Measurements from ENCODE around the gene CAAP1.
"Not testable (repeated sequence)": the region's sequence is repeated elsewhere in the genome, so short reads cannot be mapped to it uniquely, and the experiment has no call there.

The CAAP1 gene, protein sequence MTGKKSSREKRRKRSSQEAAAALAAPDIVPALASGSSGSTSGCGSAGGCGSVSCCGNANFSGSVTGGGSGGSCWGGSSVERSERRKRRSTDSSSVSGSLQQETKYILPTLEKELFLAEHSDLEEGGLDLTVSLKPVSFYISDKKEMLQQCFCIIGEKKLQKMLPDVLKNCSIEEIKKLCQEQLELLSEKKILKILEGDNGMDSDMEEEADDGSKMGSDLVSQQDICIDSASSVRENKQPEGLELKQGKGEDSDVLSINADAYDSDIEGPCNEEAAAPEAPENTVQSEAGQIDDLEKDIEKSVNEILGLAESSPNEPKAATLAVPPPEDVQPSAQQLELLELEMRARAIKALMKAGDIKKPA

DNA sequence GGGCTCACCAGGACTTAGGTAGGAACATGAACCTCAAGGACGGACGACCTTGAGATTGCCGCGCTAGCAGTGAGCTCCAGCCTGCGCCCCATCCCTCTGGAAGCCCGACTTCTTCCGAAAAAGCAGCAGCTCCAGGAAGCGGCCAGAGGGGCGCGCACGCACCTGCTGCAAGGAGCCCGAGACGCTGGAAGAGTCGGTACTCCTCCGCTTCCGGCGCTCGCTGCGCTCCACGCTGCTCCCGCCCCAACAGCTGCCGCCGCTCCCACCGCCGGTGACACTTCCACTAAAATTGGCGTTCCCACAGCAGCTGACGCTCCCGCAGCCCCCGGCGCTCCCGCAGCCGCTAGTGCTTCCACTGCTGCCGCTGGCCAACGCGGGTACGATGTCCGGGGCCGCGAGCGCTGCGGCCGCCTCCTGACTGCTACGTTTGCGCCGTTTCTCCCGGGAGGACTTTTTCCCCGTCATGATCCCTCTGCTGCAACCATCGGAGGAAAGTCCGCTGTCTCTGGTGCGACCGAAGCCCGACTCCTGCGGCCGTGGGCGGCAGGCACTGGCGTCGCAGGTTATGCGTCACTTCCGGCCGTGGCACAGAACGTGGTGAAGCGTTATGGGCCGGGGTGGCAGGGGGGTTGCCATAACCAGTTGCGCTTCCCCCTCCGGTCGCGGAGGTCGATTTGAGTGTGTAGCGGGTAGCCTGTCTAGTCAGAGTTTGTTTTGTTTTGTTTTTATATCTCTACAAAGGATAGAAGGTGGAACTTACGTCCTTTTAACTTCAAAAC lies at the start of gene CAAP1:
Gene CAAP1 (minus strand): TSS at position 552 of the 779 bp plus-strand sequence. CDS start 87 bp downstream, at position 465.
- DNase-seq = peak in 1 of 2 experiments; percentile 37

DNA sequence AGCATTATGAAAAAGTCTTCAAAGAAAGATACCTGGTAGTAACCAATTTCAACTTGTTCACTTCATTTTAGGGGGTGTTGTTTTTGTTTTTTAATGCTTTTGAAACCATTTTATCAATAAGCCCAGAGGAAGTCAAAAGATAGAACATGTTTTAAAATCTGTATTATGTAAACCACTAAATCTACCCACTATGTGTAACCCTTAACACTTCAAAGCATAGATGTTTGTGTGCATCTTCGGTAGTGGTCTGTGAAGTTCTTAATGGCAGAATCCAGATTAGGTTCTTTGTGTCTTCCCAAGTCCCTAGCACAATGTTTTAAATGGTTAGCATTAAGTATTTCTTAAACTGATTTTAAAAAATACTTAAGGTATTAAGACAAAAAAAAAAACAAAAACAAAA lies 48.2 kb upstream of the CAAP1 start:
- DNase-seq = no peak

DNA sequence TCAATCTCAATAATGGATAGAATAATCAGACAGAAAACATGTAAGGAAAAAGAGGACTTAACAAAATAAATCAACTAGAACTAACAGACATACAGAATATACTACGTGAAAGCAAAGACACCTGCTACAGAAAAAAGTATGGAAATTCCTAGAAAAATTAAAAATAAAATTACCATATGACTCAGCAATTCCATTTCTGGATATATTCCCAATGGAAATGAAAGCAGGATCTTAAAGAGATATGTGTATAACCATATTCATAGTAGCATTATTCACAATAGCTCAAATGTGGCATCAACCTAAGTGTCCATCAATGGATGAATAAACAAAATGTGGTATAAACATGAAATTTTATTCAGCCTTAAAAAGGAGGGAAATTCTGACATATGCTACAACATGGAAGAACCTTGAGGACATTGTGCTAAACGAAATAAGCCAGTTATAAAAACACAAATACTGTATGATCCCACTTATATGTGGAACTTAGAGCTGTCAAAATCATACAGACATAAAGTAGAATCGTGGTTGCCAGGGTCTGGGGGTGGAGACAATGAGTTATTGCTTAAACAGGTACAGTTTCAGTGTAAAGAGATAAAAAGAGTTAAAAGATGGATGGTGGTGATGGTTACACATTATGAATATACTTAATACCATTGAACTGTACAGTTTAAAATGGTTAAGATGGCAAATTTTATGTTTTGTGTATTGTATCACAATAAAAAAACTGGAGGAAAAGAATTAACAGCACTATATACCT lies 47.5 kb upstream of the CAAP1 start:
- DNase-seq = no peak

DNA sequence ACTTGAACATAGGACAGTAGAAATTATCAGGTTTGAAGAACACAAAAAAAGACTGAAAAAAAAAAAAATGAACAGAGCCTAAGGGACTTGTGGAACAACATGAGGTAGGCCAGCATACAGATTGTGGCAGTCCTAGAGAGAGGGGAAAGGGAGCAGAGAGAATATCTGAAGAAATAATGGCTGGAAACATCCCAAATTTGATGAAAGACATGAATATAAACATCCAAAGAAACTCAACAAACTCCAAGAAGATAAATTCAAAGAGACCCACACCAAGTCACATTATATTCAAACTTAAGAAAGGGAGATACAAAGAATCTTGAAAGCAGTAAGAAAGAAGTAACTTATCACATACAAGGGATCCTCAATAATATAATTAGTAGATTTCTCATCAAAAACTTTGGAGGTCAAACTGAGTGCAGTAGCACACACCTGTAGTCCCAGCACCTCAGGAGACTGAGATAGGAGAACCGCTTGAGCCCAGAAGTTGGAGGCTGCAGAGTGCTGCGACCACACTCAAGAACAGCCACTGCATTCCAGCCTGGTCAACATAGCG lies 45.3 kb upstream of the CAAP1 start:
- no peak for DNase-seq

DNA sequence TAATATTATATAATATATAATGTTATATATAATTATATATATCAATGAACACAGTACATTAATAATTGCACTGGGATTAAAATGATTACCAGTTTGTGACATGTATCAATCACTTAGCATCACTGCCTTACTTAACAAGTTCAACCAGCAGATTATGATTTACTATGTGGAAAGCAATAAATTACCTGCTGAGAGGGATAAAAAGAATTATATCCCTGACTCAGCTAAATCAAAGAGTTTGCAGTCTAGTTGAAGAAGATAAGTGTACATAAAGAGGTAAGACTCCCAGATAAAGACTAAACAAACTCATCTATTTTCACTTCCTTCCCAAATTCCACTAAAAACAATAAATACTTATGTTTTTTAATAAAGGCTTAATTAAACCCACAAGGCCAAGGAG lies 43.2 kb upstream of the CAAP1 start:
- no peak for DNase-seq

DNA sequence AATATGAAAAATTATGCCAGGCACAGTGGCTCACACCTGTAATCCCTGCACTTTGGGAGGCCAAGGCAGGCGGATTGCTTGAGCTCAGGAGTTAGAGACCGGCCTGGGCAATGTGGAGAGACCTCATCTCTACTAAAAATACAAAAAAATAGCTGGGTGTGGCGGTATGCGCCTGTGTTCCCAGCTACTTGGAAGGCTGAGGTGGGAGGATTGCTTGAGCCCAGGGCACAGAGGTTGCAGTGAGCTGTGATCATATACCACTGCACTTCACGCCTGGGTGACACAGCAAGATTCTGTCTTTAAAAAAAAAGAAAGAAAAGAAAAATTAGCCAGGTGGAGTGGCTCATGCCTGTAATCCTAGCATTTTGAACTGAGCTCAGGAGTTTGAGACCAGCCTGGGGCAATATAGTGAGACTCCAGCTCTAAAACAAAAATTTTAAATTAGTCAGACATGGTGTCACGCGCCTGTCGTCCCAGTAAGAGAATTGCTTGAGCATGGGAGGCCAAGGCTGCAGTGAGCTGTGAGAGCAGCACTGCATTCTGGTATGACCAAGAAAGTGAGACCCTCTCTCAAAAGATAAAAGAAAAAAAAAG lies 36.4 kb upstream of the CAAP1 start:
- DNase-seq = no peak

DNA sequence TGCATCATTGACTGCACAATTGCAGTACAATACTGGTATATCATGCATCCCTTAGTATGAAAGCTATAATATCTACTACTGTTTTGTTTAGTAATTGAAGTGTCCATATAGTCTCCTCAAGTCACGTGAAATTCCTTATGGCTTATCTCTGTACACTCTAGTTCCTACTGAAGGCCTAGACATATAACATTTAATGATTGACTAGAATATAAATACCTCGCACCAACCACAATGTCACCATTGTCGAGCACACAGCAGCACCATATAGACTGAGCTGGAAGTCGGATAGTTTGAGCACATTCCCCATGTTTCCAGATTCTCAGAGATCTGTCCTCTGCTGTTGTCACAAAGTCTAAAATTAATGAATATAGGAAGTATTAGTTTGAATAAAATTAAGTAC lies 33.0 kb upstream of the CAAP1 start:
- DNase-seq = no peak

DNA sequence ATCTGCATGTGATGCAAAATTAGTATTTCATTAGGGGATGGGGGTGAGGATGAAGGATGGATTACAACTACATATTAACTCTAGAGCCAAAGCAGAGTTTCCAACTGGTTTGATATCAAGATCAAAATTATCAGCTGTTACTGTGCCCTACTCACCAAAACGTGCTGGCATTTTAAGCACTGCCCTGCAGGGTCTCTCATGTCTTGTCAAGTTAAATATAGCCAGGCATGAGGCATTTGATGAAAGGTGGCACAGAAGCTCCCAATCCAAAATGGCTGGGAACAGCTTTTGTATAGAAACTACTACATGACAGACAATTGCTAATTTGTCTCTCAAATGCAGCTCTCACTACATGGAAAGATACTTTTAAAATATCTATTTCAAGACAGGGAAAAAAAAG lies 27.1 kb upstream of the CAAP1 start:
- DNase-seq = no peak

DNA sequence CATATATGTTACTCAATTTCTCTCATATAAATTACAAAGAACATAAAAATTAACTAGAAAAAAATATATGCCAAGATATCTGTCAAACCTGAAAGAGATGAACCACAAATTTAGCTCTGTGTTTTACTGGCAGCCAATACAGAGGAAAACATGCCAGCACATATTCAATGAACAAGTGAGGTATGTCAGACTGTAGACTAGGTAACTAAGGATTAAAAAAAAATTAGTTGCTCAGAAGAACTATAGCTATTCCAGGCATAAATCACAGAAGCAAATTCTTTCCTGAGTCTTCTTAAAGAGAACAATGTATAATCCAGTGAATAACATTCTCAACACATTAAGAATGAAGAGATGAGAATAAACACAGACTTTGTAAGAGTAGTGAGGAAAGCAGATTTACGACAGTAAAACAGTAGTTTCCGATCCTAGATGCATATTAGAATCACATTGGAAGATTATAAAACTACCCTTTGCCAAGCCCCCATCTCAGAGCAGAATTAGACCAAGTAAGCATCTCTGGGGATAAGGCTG lies 20.6 kb upstream of the CAAP1 start:
- DNase-seq = no peak

DNA sequence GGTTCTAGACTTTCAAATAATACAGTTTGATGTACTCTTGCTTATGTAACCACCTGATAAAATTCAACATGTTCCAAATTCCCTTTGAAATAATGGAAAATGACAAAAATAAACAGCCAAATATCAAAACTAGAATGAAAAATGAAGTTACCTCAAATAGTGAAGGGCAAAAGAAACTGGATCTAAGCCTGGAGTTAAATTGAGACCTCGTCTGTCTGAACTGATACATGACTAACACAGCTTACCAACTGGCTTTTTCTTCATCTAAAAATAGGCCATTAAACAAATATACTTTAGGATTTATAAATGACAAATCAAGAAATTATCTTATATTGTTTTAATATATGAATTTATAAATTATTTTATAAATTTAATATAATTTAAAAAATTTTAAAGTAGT lies 12.1 kb upstream of the CAAP1 start:
- no peak for DNase-seq

DNA sequence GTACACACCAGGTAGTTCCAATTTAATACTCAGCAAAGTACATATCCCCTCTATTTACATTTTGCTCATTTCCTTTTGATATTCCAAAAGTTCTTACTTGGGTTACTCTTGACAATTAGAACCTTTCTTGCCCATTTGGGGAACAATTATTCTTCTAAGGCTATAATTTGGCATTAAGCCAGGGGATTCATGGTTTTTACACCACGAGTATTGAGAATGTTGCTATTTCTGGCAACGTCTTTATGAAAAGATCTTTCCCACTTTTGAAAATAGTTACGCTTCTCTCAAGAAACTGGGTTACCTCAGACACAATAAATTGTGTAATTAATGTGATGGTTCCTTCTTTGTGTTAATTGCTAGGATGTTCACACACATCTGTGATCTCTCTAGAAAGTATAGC lies 11.5 kb upstream of the CAAP1 start:
- DNase-seq = no peak

DNA sequence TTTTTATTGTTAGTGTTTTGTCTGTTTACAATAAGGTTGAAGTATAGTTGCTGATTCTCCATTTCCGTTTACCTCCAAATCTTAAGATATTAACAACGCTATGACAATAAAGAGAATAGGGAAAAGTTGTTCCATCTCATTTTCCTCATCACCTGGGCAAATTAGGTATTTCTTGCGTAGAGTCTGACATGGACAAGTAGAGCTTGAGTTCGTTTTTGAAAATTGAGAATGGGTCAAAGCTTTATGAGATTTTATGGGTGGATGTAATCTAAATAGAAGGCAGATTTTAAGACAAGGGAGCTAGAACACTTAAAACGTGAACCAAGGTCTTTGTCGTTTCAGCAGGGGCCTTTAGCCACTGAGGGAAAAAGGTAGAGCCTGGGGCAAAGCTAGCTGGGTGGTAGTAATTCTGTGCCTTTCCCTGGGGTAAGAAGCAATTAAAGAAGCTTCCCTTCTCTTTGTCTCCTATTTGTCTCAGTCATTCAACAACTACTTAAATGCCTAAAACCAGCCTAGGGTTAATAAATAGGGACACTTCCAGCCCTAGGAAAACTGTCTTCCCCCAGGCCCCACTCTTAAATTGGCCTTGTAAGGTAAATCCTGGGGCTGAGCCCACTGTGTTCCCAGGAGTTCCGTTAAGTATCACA lies 551 bp upstream of the CAAP1 start:
- no peak for DNase-seq

DNA sequence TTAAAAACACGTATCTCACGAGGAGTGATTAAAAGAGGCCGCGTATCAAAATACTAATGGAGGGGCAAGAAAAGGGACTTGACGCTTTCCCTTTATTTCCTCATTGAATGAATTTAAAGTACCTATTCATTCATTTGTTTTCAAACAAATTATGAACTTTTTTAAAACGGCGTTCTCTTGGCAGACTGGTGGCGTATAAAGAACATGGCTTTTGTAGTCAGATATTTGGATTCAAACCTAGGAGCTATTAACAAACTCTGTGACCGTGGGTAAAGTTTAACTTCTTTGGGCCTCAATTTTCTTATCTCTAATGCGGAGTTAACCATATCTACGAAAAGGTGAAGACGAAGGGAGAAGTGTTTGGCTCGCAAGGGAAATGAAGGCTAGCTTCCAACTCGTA lies 876 bp downstream of the CAAP1 start:
- no peak for DNase-seq

DNA sequence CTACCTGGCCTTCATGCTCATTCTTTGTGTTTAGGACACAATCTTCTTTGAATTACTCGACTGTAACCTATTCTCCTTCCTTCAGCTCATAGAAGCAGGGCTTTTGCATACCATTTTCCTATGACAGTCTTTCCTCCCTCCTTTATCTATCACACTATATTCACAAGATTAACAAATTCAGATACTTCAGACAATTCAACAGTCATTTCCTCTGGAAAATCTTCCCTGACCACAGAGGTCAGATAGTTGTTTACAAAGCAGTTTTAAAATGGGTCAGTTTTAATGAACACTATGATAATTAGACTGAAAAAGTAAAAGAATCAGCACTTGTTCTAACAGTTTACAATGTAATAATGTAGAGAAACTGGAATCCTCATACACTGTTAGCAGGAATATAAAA lies 4.3 kb downstream of the CAAP1 start:
- DNase-seq = no peak

DNA sequence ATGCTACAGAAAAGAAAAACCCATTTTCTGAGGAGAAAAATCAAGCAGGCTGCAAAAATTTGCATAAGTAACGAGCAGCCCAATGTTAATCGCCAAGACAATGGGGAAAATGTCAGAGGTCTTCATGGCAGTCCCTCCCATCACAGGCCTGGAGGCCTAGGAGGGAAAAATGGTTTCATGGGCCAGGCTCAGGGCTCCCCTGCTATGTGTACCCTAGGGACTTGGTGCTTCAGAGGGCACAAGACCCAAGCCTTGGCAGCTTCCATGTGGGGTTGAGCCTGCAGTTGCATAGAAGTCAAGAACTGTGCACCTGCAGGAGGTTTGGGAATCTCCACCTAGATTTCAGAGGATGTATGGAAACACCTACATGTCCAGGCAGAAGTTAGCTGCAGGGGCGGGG lies 10.4 kb downstream of the CAAP1 start:
- DNase-seq = no peak

DNA sequence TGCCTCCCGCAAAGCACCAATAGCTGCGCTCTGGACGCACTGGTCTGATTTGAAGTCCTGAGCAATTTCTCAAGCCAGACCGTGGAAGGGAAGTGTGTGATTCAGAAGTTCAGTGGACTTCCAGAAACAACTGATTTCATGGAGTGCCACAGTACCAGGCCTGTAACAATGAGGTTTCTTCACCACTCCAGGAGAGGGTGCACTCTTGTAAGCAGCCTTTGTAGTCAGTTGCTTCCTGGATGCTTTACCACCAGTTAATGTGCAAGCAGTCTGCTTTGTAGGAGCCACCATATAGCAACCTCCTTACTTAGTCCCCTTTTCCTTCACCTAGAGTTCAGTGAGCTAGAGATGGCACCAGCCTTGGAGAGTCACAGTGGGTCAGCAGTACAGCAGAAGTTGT lies 12.3 kb downstream of the CAAP1 start:
- no peak for DNase-seq

DNA sequence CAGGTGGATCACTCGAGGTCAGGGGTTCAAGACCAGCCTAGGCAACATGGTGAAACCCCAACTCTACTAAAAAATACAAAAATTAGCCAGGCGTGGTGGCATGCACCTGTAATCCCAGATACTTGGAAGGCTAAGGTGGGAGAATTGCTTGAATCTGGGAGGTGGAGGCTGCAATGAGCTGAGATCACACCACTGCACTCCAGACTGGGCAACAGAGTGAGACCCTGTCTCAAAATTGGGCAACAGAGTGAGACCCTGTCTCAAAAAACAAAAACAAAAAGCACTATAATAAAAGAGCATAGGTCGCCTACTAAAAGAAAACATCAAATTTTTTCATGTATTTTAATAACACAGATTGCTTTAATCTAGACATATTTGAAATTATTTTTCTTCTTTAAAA lies 17.4 kb downstream of the CAAP1 start:
- DNase-seq = not testable (repeated sequence)

DNA sequence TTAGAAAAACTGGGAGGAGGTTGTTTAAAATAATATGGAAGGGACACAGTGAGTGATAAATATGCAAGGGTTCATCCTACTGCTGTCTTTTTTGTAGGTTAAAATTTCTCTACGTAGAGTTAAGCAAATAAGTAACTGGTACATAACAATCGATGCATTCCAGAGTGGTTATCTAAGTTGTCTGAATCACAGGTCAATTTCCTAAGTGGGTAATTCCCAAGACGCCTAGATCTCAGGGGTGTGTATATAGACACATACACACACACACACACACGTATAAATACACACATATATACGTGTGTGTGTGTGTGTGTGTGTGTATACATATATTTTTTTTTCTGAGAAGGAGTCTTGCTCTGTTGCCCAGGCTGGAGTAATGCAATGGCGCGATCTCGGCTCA lies 22.3 kb downstream of the CAAP1 start:
- no peak for DNase-seq

DNA sequence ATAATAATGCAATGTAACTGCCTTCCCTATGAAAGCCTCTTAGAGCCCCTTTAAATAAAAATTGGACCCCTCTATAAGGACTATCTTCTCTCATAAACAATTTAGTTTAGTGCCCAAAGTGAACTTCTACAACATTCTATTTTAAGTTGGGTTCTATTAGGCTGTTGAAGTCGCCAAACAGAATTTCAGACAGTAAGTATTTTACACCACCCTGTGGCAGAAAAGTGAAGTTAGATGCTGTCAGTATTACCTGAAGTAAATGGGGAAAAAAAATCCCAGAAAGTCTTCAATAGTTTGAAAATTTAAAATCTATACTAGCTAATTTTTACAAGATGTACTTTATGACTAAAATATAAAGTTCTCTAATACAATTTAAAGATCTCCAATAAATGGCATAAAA lies 29.5 kb downstream of the CAAP1 start:
- DNase-seq = no peak

DNA sequence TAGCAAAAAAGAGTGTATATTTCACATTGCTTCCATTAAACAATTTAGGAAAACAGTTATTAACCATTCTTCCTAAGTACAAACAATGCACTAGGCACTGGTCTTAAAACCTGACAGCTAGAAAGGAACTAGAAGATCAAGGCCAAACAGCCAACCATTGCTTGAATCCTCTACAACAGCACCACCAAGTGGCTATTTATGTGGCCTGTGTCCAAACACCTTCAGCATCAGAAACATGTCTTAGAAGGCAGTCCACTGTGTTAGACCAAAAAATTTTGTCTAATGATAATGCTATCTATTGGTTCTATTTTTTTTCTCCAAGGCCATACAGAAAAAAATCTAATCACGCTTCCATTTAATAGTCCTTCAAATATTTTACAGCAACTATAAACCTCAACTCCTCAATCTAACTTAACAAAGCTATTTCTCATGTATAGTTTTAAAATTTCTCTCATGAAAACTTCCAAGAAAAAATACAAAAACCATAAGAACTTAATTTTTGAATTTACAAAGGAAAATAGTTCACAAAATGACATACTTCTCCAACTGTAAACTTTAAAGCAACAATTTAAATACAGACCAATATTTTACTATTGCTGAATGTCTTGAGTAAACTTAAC lies 36.1 kb downstream of the CAAP1 start:
- DNase-seq = no peak

DNA sequence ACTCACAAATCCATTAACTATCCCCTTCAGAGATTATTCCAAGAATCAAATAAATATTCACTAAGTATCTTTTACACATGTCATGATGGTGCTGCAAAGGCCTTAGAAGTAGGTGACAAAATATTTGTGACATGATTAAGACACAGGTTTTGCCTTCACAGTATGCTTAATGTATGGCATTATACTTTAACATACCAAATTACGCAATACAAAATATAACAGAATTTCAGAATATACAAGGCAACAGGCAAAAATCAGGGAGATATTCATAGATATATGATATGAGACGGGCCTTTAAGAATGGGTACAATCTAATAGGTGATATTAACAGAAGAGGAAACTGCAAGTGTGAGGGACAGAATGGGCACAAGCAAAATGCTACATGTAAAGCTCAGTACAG lies 41.6 kb downstream of the CAAP1 start:
- no peak for DNase-seq

DNA sequence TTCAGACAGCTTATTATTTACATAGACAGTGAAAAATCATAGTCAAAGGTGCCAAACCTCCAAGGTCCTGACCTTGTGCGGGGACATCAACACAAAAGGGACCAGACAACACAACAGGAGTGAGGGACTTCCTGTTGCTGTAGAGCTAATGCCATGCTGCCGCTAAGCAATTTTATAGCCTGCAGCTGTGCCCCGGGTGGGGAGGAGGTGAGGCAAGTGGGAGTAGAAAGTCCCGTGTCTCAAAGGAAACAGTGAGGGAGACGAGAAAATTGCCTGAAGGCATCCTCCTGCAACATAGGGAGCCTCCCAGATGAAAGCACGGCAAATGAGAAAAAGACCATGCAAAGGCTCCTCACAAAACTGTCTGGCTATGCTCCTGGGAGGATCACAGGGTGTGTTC lies 58.8 kb downstream of the CAAP1 start:
- no peak for DNase-seq

Measured in cerebellar nuclear complex (tissue), 1 donor.